WTC11 (cell line): ENCODE results near the gene THAP6. TPM values are rescaled to one million over a fixed set of nuclear protein-coding genes. Genes with fewer than 3 reads are reported as not detected.

Source experiments
- ATAC-seq: fragments of 200-7000 bp; cut with Tn5 transposase; 2 replicates; pipeline ENCODE4 v1.10.0; 2021; ENCODE audit warnings: mild to moderate bottlenecking, moderate library complexity
- CTCF ChIA-PET: fragments of 300-600 bp; sonication (Branson Sonifier 250); formaldehyde crosslinking; loops from one replicate; lab custom pipeline; 2021; ENCODE audit warnings: antibody characterized with exemption; lab: Charles Lee
- POLR2A ChIA-PET: fragments of 350-600 bp; sonication (Branson Sonifier 250); formaldehyde crosslinking; loops from one replicate; lab custom pipeline; 2021; ENCODE audit warnings: antibody characterized with exemption; lab: Charles Lee
- DNase-seq: peaks from one replicate; pipeline ENCODE4 v3.0.0; 2021; ENCODE audit warnings: low spot score
- H3K27ac Mint-ChIP-seq: 2 replicates; pipeline ENCODE4 v1.8.0; 2021; ENCODE audit warnings: mixed read lengths
- H3K27me3 Mint-ChIP-seq: 2 replicates; pipeline ENCODE4 v1.8.0; 2021; ENCODE audit warnings: low read depth, mild to moderate bottlenecking, moderate library complexity, mixed read lengths
- H3K36me3 Mint-ChIP-seq: 2 replicates; pipeline ENCODE4 v1.8.0; 2021; ENCODE audit warnings: mixed read lengths
- H3K4me1 Mint-ChIP-seq: 2 replicates; pipeline ENCODE4 v1.8.0; 2022; ENCODE audit warnings: mixed read lengths
- H3K4me3 Mint-ChIP-seq: 2 replicates; pipeline ENCODE4 v1.8.0; 2021; ENCODE audit warnings: mild to moderate bottlenecking, moderate library complexity, mixed read lengths
- H3K9me3 Mint-ChIP-seq: 2 replicates; pipeline ENCODE4 v1.8.0; 2021; ENCODE audit warnings: mixed read lengths
- AR ChIP-seq: fragments of 250-450 bp; sonication (Bioruptor Pico); IDR thresholded peaks from 2 replicates; pipeline ENCODE4 v1.9.0; 2021; ENCODE audit warnings: mild to moderate bottlenecking
- ARID4B ChIP-seq: sonication (generic); formaldehyde crosslinking; IDR thresholded peaks from 2 replicates; pipeline ENCODE4 v1.8.0; 2023; ENCODE audit warnings: missing genetic modification reagents, mild to moderate bottlenecking, borderline replicate concordance
- ATF1 ChIP-seq: sonication (generic); formaldehyde crosslinking; IDR thresholded peaks from 2 replicates; pipeline ENCODE4 v1.8.1; 2023; ENCODE audit warnings: mild to moderate bottlenecking, moderate library complexity, missing genetic modification reagents
- ATF2 ChIP-seq: sonication (generic); formaldehyde crosslinking; IDR thresholded peaks from 2 replicates; pipeline ENCODE4 v1.8.1; 2022; ENCODE audit warnings: low read depth, missing genetic modification reagents, borderline replicate concordance
- ELF4 ChIP-seq: sonication (generic); formaldehyde crosslinking; IDR thresholded peaks from 2 replicates; pipeline ENCODE4 v1.8.1; 2022; ENCODE audit warnings: low read depth, mild to moderate bottlenecking, moderate library complexity, missing genetic modification reagents
- EMX1 ChIP-seq: fragments of 250-450 bp; sonication (Bioruptor Pico); IDR thresholded peaks from 2 replicates; pipeline ENCODE4 v1.8.0; 2021; ENCODE audit warnings: mild to moderate bottlenecking
- FOXJ3 ChIP-seq: sonication (generic); formaldehyde crosslinking; IDR thresholded peaks from 2 replicates; pipeline ENCODE4 v1.9.0; 2021; ENCODE audit warnings: missing genetic modification reagents, mild to moderate bottlenecking, borderline replicate concordance
- FOXP4 ChIP-seq: sonication (generic); formaldehyde crosslinking; IDR thresholded peaks from 2 replicates; pipeline ENCODE4 v1.8.0; 2022; ENCODE audit warnings: mild to moderate bottlenecking, missing genetic modification reagents
- MLX ChIP-seq: sonication (generic); formaldehyde crosslinking; IDR thresholded peaks from 2 replicates; pipeline ENCODE4 v1.8.1; 2023; ENCODE audit warnings: mild to moderate bottlenecking, missing genetic modification reagents, moderate library complexity
- MYBL2 ChIP-seq: sonication (generic); formaldehyde crosslinking; IDR thresholded peaks from 2 replicates; pipeline ENCODE4 v1.8.1; 2023; ENCODE audit warnings: mild to moderate bottlenecking, moderate library complexity, missing genetic modification reagents
- NFE2L1 ChIP-seq: sonication (generic); formaldehyde crosslinking; IDR thresholded peaks from 2 replicates; pipeline ENCODE4 v1.8.1; 2023; ENCODE audit warnings: missing genetic modification reagents
- NR3C1 ChIP-seq: sonication (generic); formaldehyde crosslinking; conservative IDR thresholded peaks from 2 replicates; pipeline ENCODE4 v1.8.1; 2023; ENCODE audit warnings: low read depth, mild to moderate bottlenecking, missing genetic modification reagents
- SOX15 ChIP-seq: fragments of 250-450 bp; sonication (Bioruptor Pico); IDR thresholded peaks from 2 replicates; pipeline ENCODE4 v1.9.0; 2021; ENCODE audit warnings: mild to moderate bottlenecking
- STAT6 ChIP-seq: sonication (generic); formaldehyde crosslinking; conservative IDR thresholded peaks from 2 replicates; pipeline ENCODE4 v1.8.1; 2023; ENCODE audit warnings: mild to moderate bottlenecking, low read depth, missing genetic modification reagents, moderate library complexity
- ZMAT4 ChIP-seq: fragments of 250-450 bp; sonication (Bioruptor Pico); IDR thresholded peaks from 2 replicates; pipeline ENCODE4 v1.9.0; 2021; ENCODE audit warnings: mild to moderate bottlenecking
- ZNF671 ChIP-seq: fragments of 250-450 bp; sonication (Bioruptor Pico); IDR thresholded peaks from 2 replicates; pipeline ENCODE4 v1.8.0; 2021; ENCODE audit warnings: mild to moderate bottlenecking
- total RNA-seq: library from RNA; stranded (reverse); gene quantifications from 3 replicates; pipeline ENCODE4 v1.2.3, GENCODE V29; 2021
- TF ChIP-seq, protein P1 (sequence below): sonication (generic); formaldehyde crosslinking; IDR thresholded peaks from 2 replicates; pipeline ENCODE4 v1.8.1; 2023; ENCODE audit warnings: mild to moderate bottlenecking, missing genetic modification reagents, moderate library complexity
- TF ChIP-seq, protein P2 (sequence below): sonication (generic); formaldehyde crosslinking; IDR thresholded peaks from 2 replicates; pipeline ENCODE4 v1.8.0; 2022; ENCODE audit warnings: mild to moderate bottlenecking, missing genetic modification reagents

THAP6 gene
- total RNA-seq, 1 experiment from 2014 or later, result 13.3 TPM

GRCh38 chr4:75549019-75549418, 34.7 kb downstream of the THAP6 start:
- Mint-ChIP-seq H3K27ac (no peak overlapping the region), H3K4me1 (no peaks in the 10 kb centered on the region), H3K27me3 (no peaks in the 10 kb centered on the region), H3K9me3 (no peaks in the 10 kb centered on the region), H3K4me3 (no peak overlapping the region), H3K36me3 (no peaks in the 10 kb centered on the region)
- ChIA-PET CTCF (no interaction called here), POLR2A (no interaction called here)
- DNase-seq, result no peak
- TF ChIP-seq FOXJ3 (CRISPR knock-in tag), result no peak
- TF ChIP-seq ZMAT4 (CRISPR knock-in tag), result no peak
- no peak for TF ChIP-seq ATF1 (CRISPR knock-in tag)
- no peak for TF ChIP-seq NFE2L1 (CRISPR knock-in tag)
- ATAC-seq, result no peak

DNA sequence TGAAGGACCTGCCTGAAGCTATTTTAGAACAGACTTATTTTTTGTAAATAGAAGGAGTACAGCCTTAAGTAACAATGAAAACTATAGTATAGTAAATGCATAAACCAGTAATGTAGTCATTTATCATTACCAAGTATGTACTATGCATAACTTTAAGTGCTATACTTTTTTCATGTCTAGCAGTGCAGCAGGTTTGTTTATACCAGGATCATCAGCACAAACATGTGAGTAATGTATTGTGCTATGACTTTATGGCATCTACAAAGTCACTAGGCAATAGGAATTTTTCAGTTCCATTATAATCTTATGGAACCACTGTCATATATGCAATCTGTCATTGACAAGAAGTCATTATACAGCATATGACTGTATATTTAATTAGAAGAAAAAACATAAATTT, 38.2 kb downstream of the THAP6 start:
- CTCF ChIA-PET, result no interaction called here
- Mint-ChIP-seq H3K9me3 (no peaks in the 10 kb centered on the region), H3K4me1 (no peaks in the 10 kb centered on the region; the same call in 1 of the 2 replicates), H3K36me3 (no peaks in the 10 kb centered on the region), H3K27me3 (no peaks in the 10 kb centered on the region), H3K4me3 (no peak overlapping the region), H3K27ac (no peak overlapping the region)
- DNase-seq (no peak), ATAC-seq (no peak)
- POLR2A ChIA-PET, result no interaction called here
- TF ChIP-seq ELF4 (CRISPR knock-in tag), result no peak
- no peak for TF ChIP-seq STAT6
- no peak for TF ChIP-seq ARID4B
- TF ChIP-seq, protein P1, sequence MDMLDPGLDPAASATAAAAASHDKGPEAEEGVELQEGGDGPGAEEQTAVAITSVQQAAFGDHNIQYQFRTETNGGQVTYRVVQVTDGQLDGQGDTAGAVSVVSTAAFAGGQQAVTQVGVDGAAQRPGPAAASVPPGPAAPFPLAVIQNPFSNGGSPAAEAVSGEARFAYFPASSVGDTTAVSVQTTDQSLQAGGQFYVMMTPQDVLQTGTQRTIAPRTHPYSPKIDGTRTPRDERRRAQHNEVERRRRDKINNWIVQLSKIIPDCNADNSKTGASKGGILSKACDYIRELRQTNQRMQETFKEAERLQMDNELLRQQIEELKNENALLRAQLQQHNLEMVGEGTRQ (CRISPR knock-in tag), result no peak
- no peak for TF ChIP-seq SOX15 (CRISPR knock-in tag)
- TF ChIP-seq FOXP4 (CRISPR knock-in tag), result no peak
- TF ChIP-seq ATF2 (CRISPR knock-in tag), result no peak
- no peak for TF ChIP-seq MYBL2 (CRISPR knock-in tag)
- TF ChIP-seq AR (CRISPR knock-in tag), result no peak
- TF ChIP-seq, protein P2, sequence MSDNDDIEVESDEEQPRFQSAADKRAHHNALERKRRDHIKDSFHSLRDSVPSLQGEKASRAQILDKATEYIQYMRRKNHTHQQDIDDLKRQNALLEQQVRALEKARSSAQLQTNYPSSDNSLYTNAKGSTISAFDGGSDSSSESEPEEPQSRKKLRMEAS (CRISPR knock-in tag), result no peak
- TF ChIP-seq EMX1, result no peak
- no peak for TF ChIP-seq MLX
- TF ChIP-seq ZNF671 (CRISPR knock-in tag), result no peak
- TF ChIP-seq NR3C1 (CRISPR knock-in tag), result no peak
